ENCODE measurements around the gene ACAP3. TPM values are rescaled to one million over a fixed set of nuclear protein-coding genes. Genes with fewer than 3 reads are reported as not detected.
"Not testable (repeated sequence)": the region's sequence is repeated elsewhere in the genome, so short reads cannot be mapped to it uniquely, and the experiment has no call there.

ACAP3 gene
- total RNA-seq, 1 experiment from 2014 or later = 17.5 TPM

- peak; percentile 97 for DNase-seq (ENCODE audit: low read depth)
Observed at GRCh38 chr1:1264868-1265272, 42.9 kb downstream of the ACAP3 start.

- no peak for DNase-seq (ENCODE audit: low read depth)
Observed at GRCh38 chr1:1264026-1264425, 43.7 kb downstream of the ACAP3 start.

GRCh38 chr1:1262758-1263157 lies 45.0 kb downstream of the ACAP3 start:
- DNase-seq (ENCODE audit: low read depth) = no peak

GRCh38 chr1:1262071-1262470 lies 45.7 kb downstream of the ACAP3 start:
- DNase-seq (ENCODE audit: low read depth) = no peak

GRCh38 chr1:1260843-1261560 lies 46.7 kb downstream of the ACAP3 start:
- DNase-seq (ENCODE audit: low read depth) = no peak

- DNase-seq (ENCODE audit: low read depth) = no peak
Observed at GRCh38 chr1:1259951-1260600, 47.7 kb downstream of the ACAP3 start.

- no peak for DNase-seq (ENCODE audit: low read depth)
Observed at GRCh38 chr1:1259540-1259939, 48.2 kb downstream of the ACAP3 start.

GRCh38 chr1:1259119-1259488 lies 48.6 kb downstream of the ACAP3 start:
- DNase-seq (ENCODE audit: low read depth) = no peak

GRCh38 chr1:1256956-1257871 lies 50.5 kb downstream of the ACAP3 start:
- DNase-seq (ENCODE audit: low read depth) = no peak

- no peak for DNase-seq (ENCODE audit: low read depth)
Observed at GRCh38 chr1:1255611-1256010, 52.1 kb downstream of the ACAP3 start.

GRCh38 chr1:1255078-1255477 lies 52.7 kb downstream of the ACAP3 start:
- no peak for DNase-seq (ENCODE audit: low read depth)

- DNase-seq (ENCODE audit: low read depth) = no peak
Observed at GRCh38 chr1:1254667-1254998, 53.1 kb downstream of the ACAP3 start.

GRCh38 chr1:1253972-1254666 lies 53.6 kb downstream of the ACAP3 start:
- no peak for DNase-seq (ENCODE audit: low read depth)

GRCh38 chr1:1253314-1253713 lies 54.4 kb downstream of the ACAP3 start:
- DNase-seq (ENCODE audit: low read depth) = no peak

GRCh38 chr1:1250786-1251284 lies 56.9 kb downstream of the ACAP3 start:
- DNase-seq (ENCODE audit: low read depth) = no peak

- not testable (repeated sequence) for DNase-seq (ENCODE audit: low read depth)
Observed at GRCh38 chr1:1248009-1248913, 59.5 kb downstream of the ACAP3 start.

GRCh38 chr1:1247341-1247913 lies 60.3 kb downstream of the ACAP3 start:
- DNase-seq (ENCODE audit: low read depth) = no peak

GRCh38 chr1:1246577-1247340 lies 61.0 kb downstream of the ACAP3 start, which contains the start of gene C1QTNF12:
TSS of gene C1QTNF12 (minus strand) at chr1:1246722. CDS start at chr1:1246690, 32 bp downstream.
- peak; percentile 25 for DNase-seq (ENCODE audit: low read depth)

- DNase-seq (ENCODE audit: low read depth) = no peak
Observed at GRCh38 chr1:1245817-1246576, 61.7 kb downstream of the ACAP3 start.

All from Daoy (cell line).